Forelimb muscle (tissue), 1 donor: ENCODE measurements around the gene TRPM7. TPM values are rescaled to one million over a fixed set of nuclear protein-coding genes. Genes with fewer than 3 reads are reported as not detected.
A peak's percentile ranks its signal among the peaks of the same experiment; 100 is the strongest.

Source experiments
- DNase-seq: peaks from one replicate; pipeline ENCODE4 v3.0.0-alpha.2; 2013; ENCODE audit warnings: low read depth
- polyA plus RNA-seq: library from polyadenylated mRNA; unstranded; fragments of 120-200 nt; gene quantifications from one replicate; pipeline ENCODE4 v1.2.1, GENCODE V29; 2013; ENCODE audit not compliant: insufficient read length

Gene TRPM7
- polyA plus RNA-seq, 1 donor, result 19.4 TPM

DNA sequence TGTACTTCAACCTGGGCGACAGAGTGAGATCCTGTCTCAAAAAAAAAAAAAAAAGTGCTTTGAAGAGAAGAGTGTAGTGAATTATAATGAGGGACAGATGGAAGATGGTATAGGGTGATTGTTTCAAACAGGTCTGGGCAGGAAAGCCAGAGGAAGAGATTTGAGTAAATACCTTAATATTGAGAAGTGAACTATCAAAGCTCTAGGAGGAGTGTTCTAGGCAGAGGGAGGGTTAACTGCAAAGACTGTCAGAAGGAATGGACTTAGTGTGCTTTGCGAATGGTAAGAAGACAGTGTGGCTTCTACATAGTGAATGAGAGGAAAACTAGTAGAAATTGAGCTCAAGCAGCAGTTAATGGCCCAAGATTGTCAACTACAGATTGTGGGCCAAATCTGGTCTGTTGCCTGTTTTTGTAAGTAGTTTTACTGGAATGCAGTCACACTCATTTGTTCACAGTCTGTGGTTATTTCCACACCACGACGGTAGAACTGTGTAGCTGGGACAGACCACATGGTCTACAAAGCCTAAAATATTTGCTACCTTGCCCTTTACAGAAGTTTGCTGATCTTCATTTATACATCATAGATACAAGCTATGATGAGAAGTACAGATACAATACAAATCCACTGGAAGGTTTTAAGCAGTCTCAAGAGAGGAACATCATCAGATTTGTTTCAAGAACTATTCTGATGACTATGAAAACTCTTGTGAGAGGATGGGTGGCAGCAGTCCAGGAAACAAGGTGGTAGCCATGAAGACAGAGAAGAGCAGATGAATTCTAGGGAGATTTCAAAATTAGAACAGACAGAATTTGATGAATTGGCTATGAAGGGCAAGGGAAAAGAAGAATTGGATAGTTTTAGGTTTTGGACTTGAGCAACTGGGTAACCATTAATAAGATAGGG, 123.6 kb downstream of the TRPM7 start:
- DNase-seq, result no peak

DNA sequence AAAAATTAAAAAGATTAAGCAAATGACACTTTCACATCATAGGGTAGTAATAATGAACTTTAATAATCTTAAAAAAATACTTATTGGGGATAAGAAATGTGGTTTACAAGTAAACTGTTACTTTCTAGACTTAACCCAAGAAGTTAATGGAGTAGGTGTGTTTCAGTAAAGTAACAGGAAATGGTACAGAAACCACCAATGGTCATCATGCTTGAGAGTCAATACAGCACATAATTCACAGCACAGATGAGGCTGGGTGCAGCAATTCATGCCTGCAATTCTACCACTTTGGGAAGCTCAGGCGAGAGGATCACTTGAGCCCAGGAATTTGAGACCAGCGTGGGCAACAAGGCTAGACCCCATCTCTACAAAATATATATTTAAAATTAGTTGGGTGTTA, 128.6 kb downstream of the TRPM7 start:
- DNase-seq, result no peak

DNA sequence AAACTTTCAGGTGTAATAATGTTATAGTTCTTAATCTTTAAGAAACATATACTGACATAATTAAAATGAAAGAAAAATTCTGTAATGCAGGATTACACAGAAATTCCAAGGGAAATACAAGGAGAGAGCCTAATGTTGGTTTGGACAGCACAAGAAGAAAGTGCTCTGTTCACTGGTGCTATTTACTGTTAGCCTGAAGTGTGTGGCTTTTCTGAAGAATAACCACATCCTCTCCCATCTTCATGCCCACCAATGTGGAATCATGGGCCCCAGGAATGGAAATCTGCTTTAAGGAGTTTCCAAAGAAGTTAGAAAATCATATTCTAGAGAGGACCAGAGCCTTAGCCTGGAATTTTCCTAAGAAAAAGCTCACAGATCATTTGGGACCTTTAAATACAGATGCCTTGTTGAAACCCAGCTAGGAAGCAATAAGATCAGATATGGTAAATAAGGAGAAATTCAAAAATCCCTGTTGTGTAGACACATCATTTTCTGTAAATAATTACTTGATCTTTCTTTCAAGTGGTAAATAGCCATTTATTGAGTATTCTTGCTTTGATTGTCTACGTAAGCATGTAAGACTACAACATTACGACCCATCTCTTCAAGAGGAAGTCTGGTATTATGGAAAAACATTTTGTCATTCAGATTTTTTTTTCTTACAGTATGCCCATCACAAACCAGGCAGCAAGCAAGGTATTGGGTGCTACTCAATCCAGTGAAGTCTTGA, 129.8 kb downstream of the TRPM7 start:
- DNase-seq, result no peak

DNA sequence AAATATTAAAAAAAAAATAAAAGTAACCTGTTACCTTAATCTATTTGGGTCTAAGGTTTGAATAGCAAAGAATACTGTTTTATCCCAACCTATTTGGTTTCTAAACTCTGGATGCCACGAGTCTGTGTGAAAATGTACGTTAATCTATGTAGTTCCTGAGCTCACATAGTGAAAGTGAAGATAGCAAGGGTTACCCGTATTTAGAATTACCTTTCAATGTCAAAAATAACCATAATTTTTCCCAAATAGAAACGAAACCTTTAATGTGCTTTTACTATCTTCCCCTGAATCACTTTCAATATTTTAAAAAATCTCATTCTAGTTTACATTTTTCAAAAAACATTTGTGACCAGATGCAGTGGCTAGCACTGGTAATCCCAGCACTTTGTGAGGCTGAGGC, 134.4 kb downstream of the TRPM7 start:
- no peak for DNase-seq

GRCh38 chr15:50549326-50549725, 137.3 kb downstream of the TRPM7 start:
- no peak for DNase-seq

DNA sequence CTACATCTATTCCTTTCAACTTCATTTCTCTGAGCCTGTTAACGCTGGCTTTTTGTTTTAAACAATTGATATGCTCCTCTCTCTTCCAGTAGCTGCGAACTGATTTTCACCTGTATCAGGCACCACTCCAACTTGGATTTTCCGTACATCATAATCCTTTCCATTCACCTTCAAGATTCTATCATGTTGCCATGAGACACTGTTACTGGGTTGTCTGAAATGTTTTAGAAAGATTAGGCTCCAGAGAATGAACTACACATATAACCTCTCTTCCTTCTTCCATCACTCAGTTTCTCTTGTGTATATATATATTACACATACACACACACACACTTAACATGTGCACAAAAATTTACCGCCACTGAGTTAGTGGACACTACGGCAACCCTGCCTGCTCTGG, 140.0 kb downstream of the TRPM7 start, which contains the start of gene USP50:
TSS of gene USP50 (minus strand) at position 101 of the 400 bp plus-strand sequence. CDS start 141 bp downstream, outside the sequence.
- no peak for DNase-seq

DNA sequence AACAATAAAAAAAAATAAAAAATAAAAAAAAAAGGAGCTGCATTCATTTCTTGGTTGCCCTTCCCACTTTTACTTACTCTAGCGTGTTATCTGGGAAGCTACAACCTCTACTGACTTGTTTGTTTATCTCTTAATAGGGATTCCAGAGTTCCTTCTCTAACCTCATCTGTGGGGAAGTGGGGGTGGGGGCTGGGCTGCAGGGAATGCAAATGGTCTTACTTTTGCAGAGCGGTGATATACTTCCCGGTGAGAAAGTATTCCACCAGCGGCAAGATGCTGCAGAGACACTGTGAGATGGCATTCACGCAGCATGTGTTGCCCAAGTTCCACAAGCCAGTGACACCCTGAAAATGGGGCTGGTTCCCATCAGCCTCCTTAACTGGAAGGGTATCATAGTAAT, 142.2 kb downstream of the TRPM7 start:
- DNase-seq, result no peak

DNA sequence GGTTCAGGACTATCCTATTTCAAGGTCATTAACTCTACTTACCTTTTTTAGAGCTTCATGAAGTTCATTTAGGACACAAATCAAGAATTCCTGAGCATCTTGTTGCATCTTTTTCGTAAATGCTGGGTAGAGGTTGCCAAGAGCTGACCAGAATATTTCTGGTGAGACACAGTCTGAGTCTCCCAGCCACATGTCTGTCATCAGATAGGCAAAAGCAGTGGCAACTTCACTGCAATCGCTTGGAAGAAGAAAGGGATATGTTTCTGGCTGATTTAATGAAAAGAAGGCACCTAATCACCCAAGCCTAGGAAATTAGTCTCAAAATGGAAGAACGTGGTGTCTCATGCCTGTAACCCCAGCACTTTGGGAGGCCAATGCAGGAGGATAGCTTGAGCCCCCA, 143.0 kb downstream of the TRPM7 start:
- no peak for DNase-seq

GRCh38 chr15:50542887-50543210, 143.7 kb downstream of the TRPM7 start:
- DNase-seq, result no peak

DNA sequence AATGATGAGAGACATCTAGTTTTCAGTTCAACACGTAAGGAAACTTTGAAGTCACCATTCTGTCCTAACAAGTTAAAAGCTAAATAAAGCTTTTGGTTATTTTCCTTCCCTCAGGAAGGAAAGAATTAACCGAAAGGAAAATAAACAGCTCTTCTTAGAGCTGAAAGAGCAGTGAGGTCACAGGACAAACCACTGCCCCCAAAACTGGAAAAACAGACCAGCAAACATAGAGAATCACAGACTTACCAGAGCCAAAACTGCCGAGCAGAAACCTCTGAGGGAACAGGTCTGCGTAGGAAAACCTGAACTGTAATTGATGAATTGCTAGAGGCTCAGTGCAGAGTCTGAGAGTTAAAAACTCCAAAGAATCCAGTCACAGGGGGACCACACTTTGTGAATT, 154.8 kb downstream of the TRPM7 start:
- no peak for DNase-seq

- no peak for DNase-seq
These were observed 155.4 kb downstream of the TRPM7 start for GRCh38 chr15:50531163-50531562.

GRCh38 chr15:50523851-50524251, 162.7 kb downstream of the TRPM7 start:
- DNase-seq, result peak; percentile 66

- no peak for DNase-seq
These were observed 166.7 kb downstream of the TRPM7 start for GRCh38 chr15:50519740-50520425.

- no peak for DNase-seq
These were observed 173.6 kb downstream of the TRPM7 start for GRCh38 chr15:50513001-50513400.

Other genes with a start within 250 kb of the TRPM7 start
- not detected for gene USP50, start 140.1 kb downstream of the TRPM7 start, polyA plus RNA-seq
- gene SPPL2A, start 78.9 kb upstream of the TRPM7 start, polyA plus RNA-seq, result 42.5 TPM
- gene AP4E1, start 221.9 kb upstream of the TRPM7 start, polyA plus RNA-seq, result 7.7 TPM